ENCODE data around the gene PXDN.

Gene PXDN

DNA sequence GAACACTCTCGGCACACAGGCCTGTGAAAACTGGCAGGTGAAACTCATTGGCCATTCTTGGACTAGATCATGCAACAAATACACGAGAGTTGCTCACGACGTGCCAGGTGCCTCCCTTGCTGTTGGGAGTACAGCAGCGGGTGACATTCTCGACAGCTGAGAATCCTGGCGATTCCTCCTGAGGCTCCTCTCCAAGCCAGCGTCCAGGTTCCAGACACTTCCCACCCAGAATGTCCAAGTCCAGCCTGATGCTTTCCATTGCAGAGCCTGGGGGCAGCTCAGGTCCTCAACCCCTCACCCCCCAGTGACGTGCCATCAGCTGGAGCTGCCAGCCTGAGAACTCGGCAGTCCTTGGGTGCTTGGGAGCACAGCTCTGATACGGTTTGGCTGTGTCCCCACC lies 124.2 kb downstream of the PXDN start:
- H3K9me3 ChIP-seq (ENCODE audit: low read depth, low read length), result no peaks in the 10 kb centered on the region
- no peak overlapping the region for H3K9ac ChIP-seq (ENCODE audit: insufficient read length)
- H3K36me3 ChIP-seq (ENCODE audit: insufficient read depth, low read length), result no peaks in the 10 kb centered on the region
- DNase-seq (ENCODE audit: low read depth, low spot score), result no peak
- no peak overlapping the region for H3K4me3 ChIP-seq
- no peak overlapping the region for H3K27ac ChIP-seq
- TF ChIP-seq FOXP2 (optimal IDR thresholded peaks at IDR 0.05; ENCODE audit: control extremely low read depth, extremely low read length, insufficient read depth), result no peak
- TF ChIP-seq POLR2AphosphoS5 (IDR thresholded peaks at IDR 0.05; ENCODE audit: borderline replicate concordance, low read depth, low read length), result no peak
- TF ChIP-seq EZH2 (IDR thresholded peaks at IDR 0.05), result no peak

DNA sequence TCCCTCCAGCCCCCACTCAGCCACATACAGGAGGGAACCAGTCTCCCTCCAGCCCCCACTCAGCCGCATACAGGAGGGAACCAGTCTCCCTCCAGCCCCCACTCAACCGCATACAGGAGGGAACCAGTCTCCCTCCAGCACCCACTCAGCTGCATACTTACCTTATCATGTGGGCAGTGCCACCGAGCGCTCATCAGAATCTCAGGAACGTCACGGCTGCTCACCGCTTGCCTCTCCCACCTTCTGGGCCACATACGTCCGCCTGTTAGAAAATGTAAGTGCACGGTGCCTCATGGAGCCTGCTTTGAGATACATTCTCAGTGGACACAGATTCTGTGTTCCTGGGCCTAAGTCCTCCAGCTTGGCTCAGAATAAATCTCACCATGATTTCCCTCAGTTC lies 124.8 kb downstream of the PXDN start:
- TF ChIP-seq POLR2AphosphoS5 (IDR thresholded peaks at IDR 0.05; ENCODE audit: borderline replicate concordance, low read depth, low read length) (no peak), FOXP2 (optimal IDR thresholded peaks at IDR 0.05; ENCODE audit: control extremely low read depth, extremely low read length, insufficient read depth) (no peak), EZH2 (IDR thresholded peaks at IDR 0.05) (no peak)
- no peak overlapping the region for H3K4me3 ChIP-seq
- H3K9me3 ChIP-seq (ENCODE audit: low read depth, low read length), result no peaks in the 10 kb centered on the region
- DNase-seq (ENCODE audit: low read depth, low spot score), result no peak
- H3K27ac ChIP-seq, result no peak overlapping the region
- H3K9ac ChIP-seq (ENCODE audit: insufficient read length), result no peak overlapping the region
- H3K36me3 ChIP-seq (ENCODE audit: insufficient read depth, low read length), result no peaks in the 10 kb centered on the region

DNA sequence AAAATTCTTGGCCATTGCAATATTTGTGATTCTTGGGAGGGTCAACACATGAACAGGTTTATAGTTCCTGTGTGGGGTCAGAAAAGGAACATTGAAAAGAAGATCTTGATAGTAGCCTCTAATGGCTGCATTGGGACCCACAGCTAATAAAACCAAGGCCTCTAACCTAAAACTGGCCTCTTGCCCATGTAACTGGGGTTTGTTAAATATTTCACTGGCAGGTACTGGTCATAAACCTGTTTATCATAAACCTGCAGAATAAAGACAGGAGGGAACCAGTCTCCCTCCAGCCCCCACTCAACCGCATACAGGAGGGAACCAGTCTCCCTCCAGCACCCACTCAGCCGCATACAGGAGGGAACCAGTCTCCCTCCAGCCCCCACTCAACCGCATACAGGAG lies 125.3 kb downstream of the PXDN start:
- no peaks in the 10 kb centered on the region for H3K9me3 ChIP-seq (ENCODE audit: low read depth, low read length)
- H3K36me3 ChIP-seq (ENCODE audit: insufficient read depth, low read length), result no peaks in the 10 kb centered on the region
- H3K27ac ChIP-seq, result no peak overlapping the region
- H3K9ac ChIP-seq (ENCODE audit: insufficient read length), result no peak overlapping the region
- TF ChIP-seq EZH2 (IDR thresholded peaks at IDR 0.05) (no peak), FOXP2 (optimal IDR thresholded peaks at IDR 0.05; ENCODE audit: control extremely low read depth, extremely low read length, insufficient read depth) (no peak), POLR2AphosphoS5 (IDR thresholded peaks at IDR 0.05; ENCODE audit: borderline replicate concordance, low read depth, low read length) (no peak)
- no peak for DNase-seq (ENCODE audit: low read depth, low spot score)
- no peak overlapping the region for H3K4me3 ChIP-seq

DNA sequence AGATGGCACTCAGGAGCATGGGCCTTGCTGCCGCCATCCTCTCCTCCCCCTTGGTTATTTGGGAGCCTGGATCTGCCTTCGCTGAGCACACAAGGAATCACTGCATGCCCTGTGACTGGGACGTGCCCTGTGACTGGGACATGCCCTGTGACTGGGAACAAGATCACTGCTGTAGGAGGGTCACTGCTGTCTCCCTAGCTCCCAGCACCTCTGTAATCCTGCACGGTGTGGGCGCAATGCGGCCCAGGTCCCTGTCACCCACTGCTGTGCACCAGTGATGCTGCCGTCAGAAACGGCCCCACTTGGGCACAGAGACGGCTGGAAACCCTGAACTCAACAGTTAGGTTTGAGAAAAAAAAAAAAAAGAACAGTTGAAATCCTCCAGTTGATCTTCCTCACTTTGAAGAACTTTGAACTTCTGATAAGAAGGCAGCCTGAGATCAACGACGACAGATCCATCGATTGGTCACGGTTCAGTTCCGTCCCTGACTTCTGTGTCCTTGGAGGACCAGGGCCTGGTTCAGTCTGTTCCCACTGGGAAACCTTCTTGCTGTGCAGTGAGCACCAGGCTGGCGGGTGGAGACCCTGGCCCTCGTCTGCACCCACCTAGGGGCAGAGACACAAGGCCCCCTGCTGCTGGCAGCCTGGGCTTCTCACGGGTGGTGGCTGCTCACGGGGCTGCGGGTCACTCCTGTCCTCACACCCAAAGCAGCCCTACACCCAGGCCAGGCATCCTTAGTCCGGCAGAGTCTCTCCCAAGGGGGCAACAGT lies 125.9 kb downstream of the PXDN start:
- Histone ChIP-seq H3K9me3 (ENCODE audit: low read depth, low read length) (no peaks in the 10 kb centered on the region), H3K36me3 (ENCODE audit: insufficient read depth, low read length) (no peaks in the 10 kb centered on the region), H3K27ac (no peak overlapping the region), H3K4me3 (no peak overlapping the region), H3K9ac (ENCODE audit: insufficient read length) (no peak overlapping the region)
- TF ChIP-seq FOXP2 (optimal IDR thresholded peaks at IDR 0.05; ENCODE audit: control extremely low read depth, extremely low read length, insufficient read depth) (no peak), POLR2AphosphoS5 (IDR thresholded peaks at IDR 0.05; ENCODE audit: borderline replicate concordance, low read depth, low read length) (no peak), EZH2 (IDR thresholded peaks at IDR 0.05) (no peak)
- DNase-seq (ENCODE audit: low read depth, low spot score), result no peak

DNA sequence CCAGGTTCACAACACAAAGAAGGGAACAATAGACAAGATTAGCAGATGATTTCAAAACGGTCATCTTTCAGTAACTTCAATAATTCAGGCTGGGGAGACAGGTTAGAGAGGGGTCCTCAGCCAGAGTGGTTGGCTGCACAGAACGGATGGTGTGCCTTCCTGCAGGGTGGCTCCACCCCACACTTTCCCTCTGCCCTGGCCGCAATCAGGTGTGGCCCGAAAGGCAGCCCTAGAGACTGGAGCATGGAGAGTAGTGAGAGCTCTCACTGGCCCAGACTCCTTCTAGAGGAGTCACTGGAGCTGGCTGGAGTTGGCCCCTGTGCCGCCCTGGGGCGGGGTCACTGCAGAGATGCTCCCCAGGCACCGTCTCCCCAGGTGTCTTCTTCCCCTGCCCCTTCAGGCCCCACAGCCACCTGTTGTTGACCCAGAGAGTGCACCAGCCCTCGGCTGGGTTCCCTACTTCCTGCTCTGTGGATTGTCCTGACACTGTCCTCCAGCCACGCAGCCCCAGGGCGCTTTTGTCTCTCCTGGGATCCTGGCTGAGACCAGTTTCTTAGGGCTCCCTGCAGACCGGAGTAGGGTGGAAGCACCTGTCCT lies 126.8 kb downstream of the PXDN start:
- Histone ChIP-seq H3K9me3 (ENCODE audit: low read depth, low read length) (no peaks in the 10 kb centered on the region), H3K36me3 (ENCODE audit: insufficient read depth, low read length) (no peaks in the 10 kb centered on the region), H3K4me3 (no peak overlapping the region), H3K9ac (ENCODE audit: insufficient read length) (no peak overlapping the region), H3K27ac (no peak overlapping the region)
- no peak for DNase-seq (ENCODE audit: low read depth, low spot score)
- no peak for TF ChIP-seq FOXP2 (optimal IDR thresholded peaks at IDR 0.05; ENCODE audit: control extremely low read depth, extremely low read length, insufficient read depth)
- TF ChIP-seq EZH2 (IDR thresholded peaks at IDR 0.05), result no peak
- TF ChIP-seq POLR2AphosphoS5 (IDR thresholded peaks at IDR 0.05; ENCODE audit: borderline replicate concordance, low read depth, low read length), result no peak

DNA sequence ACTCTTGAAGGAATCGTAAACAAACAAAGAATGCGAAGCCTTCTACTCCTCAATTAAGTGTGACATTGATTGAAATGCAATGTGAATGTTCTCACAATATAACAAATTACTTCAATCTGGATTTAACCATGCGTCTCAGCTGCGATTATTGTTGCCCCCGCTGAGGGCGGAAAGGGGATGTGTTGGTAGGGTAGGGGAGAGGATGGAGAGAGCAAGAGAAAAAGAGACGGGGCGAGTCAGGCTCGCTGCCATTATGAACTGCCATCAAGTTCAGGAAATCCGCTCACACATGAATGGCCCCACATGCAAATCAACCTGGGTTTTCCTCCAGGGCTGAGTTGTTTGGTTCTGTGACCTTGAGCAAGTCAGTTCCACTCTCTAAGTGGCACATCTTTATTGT lies 129.8 kb downstream of the PXDN start:
- TF ChIP-seq POLR2AphosphoS5 (IDR thresholded peaks at IDR 0.05; ENCODE audit: borderline replicate concordance, low read depth, low read length), result no peak
- no peak for TF ChIP-seq EZH2 (IDR thresholded peaks at IDR 0.05)
- no peak for TF ChIP-seq FOXP2 (optimal IDR thresholded peaks at IDR 0.05; ENCODE audit: control extremely low read depth, extremely low read length, insufficient read depth)
- DNase-seq (ENCODE audit: low read depth, low spot score), result no peak
- no peak overlapping the region for H3K9ac ChIP-seq (ENCODE audit: insufficient read length)
- no peak overlapping the region for H3K4me3 ChIP-seq
- no peak overlapping the region for H3K27ac ChIP-seq
- no peaks in the 10 kb centered on the region for H3K9me3 ChIP-seq (ENCODE audit: low read depth, low read length)
- no peaks in the 10 kb centered on the region for H3K36me3 ChIP-seq (ENCODE audit: insufficient read depth, low read length)

DNA sequence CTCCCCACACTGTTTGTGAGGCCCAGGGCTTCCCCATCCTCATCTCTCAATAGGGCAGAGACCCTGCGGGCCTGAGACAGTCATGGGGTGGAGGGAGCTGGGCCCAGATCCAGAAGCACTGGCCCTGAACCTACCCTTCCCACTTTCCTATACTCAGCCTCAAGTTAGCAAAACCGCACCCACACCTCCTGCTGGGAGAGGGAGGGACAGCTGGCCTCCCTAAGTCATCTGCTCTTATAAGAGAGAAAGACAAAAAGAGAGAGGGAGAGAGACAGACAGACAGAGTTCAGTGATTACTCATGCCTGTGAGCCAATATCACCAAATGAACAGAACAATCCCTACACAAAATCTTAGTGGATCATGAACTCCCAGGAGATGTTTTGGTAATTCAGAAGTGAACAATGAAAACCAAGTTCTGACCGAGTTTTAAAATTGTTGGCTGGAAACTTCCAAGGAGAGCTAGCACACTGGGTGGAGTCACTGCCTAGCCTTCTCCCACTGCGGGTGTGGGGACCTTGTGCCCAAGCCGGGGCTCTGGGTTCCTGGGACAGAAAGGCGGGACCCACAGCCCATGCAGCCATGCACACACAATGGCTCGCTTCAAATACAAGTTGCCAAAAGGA lies 130.5 kb downstream of the PXDN start:
- Histone ChIP-seq H3K9me3 (ENCODE audit: low read depth, low read length) (no peaks in the 10 kb centered on the region), H3K9ac (ENCODE audit: insufficient read length) (no peak overlapping the region), H3K27ac (no peak overlapping the region), H3K4me3 (no peak overlapping the region), H3K36me3 (ENCODE audit: insufficient read depth, low read length) (no peaks in the 10 kb centered on the region)
- TF ChIP-seq FOXP2 (optimal IDR thresholded peaks at IDR 0.05; ENCODE audit: control extremely low read depth, extremely low read length, insufficient read depth) (no peak), POLR2AphosphoS5 (IDR thresholded peaks at IDR 0.05; ENCODE audit: borderline replicate concordance, low read depth, low read length) (no peak), EZH2 (IDR thresholded peaks at IDR 0.05) (no peak)
- DNase-seq (ENCODE audit: low read depth, low spot score), result no peak

DNA sequence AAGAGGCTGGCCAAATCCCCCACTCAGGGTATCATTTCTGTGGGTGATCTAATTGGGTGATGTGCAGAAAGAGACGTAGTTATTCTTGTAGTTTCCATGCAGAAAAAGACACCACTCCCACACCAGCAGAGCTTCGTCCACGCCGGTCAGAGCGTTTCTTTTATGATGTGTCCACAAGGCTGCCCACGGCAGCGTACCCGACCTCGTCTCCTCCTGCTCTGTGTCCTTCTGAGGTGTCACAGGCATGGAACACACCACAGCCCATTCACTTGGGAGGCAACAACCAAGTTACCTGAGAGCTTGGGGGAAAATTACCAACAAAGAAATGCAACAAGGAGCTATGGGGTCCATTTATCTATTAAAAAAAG lies 131.3 kb downstream of the PXDN start:
- no peaks in the 10 kb centered on the region for H3K9me3 ChIP-seq (ENCODE audit: low read depth, low read length)
- TF ChIP-seq POLR2AphosphoS5 (IDR thresholded peaks at IDR 0.05; ENCODE audit: borderline replicate concordance, low read depth, low read length), result no peak
- TF ChIP-seq EZH2 (IDR thresholded peaks at IDR 0.05), result no peak
- TF ChIP-seq FOXP2 (optimal IDR thresholded peaks at IDR 0.05; ENCODE audit: control extremely low read depth, extremely low read length, insufficient read depth), result no peak
- no peak overlapping the region for H3K27ac ChIP-seq
- H3K36me3 ChIP-seq (ENCODE audit: insufficient read depth, low read length), result no peaks in the 10 kb centered on the region
- H3K4me3 ChIP-seq, result no peak overlapping the region
- no peak for DNase-seq (ENCODE audit: low read depth, low spot score)
- no peak overlapping the region for H3K9ac ChIP-seq (ENCODE audit: insufficient read length)
